ENCODE results near the gene UBE2G2.

GRCh38 chr21:44847261-44848056 is 45.8 kb upstream of the UBE2G2 start:
- TF ChIP-seq EZH2 (IDR thresholded peaks at IDR 0.05; ENCODE audit: insufficient read depth, poor library complexity, severe bottlenecking) (no peak), EZH2phosphoT487 (IDR thresholded peaks at IDR 0.05; ENCODE audit: insufficient read depth, low read depth) (no peak)
